Measurements from ENCODE around the gene GPSM1.

- TF ChIP-seq CTCF (IDR thresholded peaks at IDR 0.05) (peak in 6 of 12 donors; percentile 4 to 35 (median 8)), POLR2A (IDR thresholded peaks at IDR 0.05) (no peak)
Measured at GRCh38 chr9:136363949-136364748, 36.8 kb downstream of the GPSM1 start.
